HG03135 (cell line): ENCODE data around the gene GPR137C.

Experiments
- ATAC-seq: cut with Tn5 transposase; IDR thresholded peaks from one replicate; pipeline ENCODE4 v1.9.1; 2021; ENCODE audit warnings: mild to moderate bottlenecking, moderate library complexity; ENCODE audit not compliant: unreplicated experiment

GPR137C gene, protein sequence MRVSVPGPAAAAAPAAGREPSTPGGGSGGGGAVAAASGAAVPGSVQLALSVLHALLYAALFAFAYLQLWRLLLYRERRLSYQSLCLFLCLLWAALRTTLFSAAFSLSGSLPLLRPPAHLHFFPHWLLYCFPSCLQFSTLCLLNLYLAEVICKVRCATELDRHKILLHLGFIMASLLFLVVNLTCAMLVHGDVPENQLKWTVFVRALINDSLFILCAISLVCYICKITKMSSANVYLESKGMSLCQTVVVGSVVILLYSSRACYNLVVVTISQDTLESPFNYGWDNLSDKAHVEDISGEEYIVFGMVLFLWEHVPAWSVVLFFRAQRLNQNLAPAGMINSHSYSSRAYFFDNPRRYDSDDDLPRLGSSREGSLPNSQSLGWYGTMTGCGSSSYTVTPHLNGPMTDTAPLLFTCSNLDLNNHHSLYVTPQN

DNA sequence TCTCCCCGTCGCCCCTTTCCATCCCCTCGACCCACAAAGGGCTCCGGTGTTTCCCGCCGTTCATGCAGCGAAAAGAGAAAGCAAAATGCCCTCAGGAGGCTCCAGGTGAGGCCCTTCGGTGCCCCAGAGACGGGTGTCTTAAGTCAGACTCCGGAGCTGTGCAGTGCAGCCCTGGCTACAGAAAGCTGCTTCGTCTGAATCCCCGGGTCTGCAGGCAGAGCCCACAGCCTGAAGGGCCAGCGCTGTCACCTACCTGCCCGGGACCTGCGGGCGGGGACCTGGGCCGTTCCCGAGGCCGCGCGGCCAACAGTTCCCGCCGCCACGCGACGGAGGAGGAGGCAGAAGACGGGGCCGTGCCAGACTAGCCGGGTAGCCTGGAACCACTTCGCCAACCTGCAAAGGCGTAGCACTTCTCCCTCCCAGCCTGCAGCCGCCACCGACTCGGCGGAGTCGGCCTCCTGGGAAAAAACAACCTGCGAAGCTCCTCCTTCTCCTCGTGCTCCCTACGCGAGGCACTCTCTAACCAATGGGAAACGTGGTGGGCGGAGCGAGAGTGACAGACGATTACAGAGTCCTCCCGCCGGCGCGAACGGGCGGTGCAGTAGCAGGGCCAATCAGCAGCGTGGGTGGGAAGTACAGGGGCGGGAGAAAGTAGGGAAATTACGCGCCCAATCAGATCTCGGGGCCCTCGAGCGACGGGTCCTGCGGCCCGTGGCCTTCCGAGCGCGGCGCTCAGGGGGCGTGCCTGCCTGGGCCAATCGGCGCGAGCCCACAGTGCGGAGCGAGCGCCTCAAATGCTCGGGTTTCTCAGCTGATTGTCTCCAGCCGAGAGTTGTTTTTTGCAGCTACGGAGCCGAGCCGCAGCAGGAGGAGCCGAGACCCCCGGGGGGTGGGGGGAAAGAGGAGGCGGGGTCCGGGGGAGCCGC is at the start of gene GPR137C, which contains the start of gene TXNDC16:
TSS of gene GPR137C (plus strand) at position 774 of the 926 bp plus-strand sequence. CDS start 312 bp downstream, outside the sequence.
TSS of gene TXNDC16 (minus strand) at position 443 of the 926 bp plus-strand sequence. CDS start 8,948 bp downstream, outside the sequence.
- peak; percentile 95 for ATAC-seq

DNA sequence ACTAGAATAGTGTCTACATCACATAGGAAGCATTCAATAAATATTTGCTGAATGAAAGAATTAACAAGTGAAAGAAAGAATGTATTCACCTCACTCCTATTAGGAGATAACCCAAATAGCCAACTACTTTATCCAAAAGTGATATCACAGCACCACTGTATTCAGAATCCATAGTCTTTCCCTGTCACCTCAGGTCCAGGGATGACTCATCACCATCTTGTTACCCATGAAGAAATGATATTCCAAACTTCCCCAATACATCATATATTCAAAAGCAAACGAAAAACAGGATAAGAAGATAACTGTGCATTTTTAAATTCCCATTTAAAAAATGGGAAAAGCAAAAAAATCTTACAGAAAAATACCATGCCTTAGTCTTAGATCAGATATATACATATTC is 39.4 kb upstream of the GPR137C start:
- no peak for ATAC-seq

DNA sequence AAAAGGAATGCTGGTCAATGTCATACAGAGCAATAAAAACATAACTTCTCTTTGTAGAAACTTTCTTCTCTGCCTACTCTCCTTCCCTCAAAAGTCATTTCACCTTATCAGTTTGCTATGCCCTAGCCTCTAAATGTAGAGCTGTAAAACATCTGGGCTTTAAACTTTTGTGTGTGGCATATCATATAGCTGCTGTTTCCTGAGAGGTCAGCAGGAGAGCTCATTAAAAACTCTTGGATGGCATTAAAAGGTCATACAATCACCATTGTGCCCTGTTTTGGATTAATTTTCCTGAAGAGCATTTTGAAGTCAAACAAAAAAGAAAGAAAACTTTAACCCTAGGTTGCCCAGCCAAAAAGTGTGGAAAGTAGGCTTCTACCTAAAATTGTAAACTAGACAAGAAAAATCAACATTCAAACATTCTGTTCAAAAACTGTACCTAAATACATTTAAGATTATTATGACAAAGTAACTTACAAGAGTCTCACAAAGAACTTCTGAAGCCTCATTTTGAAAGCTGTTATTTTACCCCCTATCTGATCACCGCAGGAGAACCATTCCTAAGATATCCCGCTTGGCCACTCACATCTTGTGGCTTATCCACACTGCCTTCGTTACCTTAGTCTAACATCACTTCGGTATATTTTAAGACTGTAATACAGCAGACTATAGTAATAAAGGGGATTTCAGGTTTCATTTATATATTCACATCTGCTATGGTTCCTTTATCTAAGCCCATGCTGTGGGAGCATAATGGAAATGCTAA is 38.4 kb upstream of the GPR137C start:
- no peak for ATAC-seq

DNA sequence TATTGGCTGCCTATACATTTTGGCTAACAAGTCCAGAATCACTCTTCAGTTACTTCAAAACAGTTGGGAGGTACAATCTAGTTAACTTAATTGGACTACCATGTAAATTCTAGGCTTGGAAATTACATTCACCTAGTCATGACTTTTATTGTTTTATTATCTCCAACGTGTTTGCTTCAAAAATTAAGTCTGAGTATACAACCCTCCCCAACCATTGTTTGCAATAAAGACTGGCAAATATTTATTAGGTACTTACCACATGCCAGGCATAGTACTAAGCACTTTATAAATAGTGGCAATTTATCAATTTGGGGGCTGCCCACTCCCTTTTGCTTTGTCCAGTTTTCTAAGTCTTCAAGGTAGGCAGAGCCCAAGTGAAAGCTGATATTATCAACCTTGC is 30.6 kb upstream of the GPR137C start:
- ATAC-seq: no peak

DNA sequence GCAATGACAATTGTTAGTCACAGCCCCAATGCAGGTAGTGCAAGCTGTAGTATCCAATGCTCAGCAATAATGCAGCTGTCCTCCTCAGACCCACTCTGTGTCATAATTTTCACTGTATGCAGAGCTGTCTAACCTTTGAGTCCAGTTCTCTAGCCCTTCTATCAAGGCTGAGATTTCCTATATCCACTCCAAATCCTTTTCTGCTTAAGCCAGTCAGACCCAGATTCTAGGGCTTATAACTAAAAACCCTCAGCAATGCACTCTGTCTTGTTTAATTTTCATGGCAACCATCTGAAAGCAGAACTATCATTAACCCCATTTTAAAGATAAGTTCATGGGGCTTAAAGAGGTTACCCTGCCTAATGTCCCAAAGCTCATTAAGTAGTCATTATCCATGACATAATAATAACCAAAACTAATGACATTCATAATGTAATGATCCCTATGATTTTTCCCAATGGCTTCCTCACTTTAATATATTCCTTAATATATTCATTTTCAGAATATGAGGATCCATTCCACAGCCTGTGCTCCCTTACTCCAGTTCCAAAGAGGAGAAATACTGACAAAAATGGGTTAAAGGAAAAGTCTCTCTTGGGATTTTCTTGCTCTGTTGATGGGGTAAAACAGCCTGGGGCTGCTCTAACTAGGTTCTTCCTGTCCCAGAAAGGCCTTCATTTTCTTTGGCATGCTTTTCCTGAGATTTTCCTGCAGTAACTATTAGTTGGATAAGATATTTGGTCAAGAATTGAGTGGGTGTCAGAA is 29.9 kb upstream of the GPR137C start:
- ATAC-seq: no peak

DNA sequence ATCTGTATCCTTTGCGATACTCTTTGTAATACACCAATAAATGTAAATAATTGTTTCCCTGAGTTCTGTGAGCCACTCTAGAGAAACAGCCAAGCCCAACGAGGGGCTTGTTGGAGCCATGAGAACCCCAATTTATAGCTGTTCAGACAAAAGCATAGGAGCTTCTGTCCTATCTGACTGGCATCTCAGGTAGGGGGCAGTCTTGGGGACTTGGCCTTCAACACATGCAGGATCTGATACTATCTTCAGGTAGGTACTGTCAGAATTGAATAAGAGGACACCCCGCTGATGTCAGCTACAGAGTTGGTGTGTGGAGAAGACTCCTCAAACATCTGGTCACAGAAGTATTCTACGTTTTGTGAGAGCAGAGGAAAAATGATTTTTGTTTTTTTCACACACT is 25.6 kb upstream of the GPR137C start:
- no peak for ATAC-seq

DNA sequence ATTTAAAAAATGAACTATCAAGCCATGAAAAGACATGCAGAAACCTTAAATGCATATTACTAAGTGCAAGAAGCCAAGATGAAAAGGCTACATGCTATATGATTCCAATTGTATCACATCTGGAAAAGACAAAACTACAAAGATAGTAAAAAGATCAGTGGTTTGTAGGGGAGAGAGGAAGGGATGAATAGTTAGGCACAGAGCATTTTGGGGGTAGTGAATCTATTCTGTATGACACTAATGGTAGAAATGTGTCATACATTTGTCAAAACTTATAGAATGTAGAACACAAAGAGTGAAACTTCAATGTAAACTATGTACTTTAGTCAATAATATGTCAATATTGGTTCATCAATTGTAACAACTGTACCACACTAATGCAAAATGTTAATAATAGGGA is 21.2 kb upstream of the GPR137C start:
- no peak for ATAC-seq

DNA sequence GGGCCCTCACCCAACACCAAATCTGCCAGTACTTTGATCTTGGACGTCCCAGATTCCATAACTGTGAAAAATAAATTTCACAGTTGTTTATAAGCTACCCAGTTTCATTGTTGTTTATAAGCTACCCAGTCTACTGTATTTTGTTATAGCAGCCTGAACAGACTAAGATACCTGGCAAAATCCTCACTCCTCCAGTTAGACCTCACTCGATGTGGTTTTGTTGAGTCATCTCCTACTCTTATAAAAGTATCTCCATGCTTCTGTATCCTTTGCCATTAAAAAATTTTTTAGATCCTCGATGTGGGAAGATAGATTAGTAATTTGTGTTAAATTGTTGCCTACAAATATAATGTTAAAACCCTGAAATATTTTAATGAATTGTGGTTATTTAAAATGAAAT is 16.4 kb upstream of the GPR137C start:
- ATAC-seq: no peak

DNA sequence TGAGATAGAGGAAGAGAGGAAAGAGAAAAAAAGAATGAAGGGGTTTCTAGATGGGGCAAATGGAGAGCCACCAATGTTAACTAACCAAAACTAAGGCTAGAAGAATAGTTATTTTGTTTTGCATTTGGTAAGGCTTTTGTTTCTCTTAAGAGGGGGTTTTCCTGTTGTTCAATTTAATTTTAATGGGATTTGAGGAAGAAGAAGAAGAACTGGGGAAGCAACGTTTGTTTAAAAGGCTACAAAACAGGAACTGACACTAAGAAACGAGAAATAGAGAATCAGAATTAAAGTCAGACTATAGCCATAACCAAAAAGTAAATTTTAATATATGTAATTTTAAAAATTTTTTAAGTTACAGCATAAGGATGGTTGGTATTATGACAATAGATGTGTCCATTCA is 14.0 kb upstream of the GPR137C start:
- no peak for ATAC-seq

DNA sequence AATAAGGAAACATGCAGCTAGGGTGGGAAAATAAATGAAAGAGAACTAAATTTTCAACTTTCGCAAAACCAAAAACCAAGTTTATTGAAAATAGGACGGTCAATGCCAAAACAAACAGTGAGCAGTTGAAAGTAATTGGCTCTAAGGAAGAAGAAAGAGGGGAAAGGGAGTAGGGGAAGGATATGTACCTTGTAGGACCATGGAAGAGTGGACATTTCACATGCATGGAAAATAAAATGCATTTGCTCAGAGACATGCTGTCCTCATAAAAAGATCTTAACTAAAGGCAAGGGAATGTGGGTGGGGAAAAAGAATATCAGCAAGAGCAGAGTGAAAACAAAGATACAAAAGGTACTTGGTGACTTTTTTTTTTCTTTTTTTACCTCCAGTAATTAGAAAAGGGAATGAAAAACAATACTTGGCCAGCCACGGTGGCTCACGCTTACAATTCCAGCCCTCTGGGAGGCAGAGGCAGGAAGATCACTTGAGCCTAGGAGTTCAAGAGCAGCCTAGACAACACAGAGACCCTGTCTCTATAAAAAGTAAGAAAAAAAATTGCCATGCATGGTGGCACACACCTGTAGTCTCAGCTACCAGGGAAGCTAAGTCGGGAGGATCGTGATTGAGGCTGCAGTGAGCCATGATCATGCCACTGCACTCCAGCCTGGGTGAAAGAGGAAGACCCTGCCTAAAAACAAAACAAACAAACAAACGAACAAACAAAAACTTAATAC is 6.9 kb upstream of the GPR137C start:
- ATAC-seq: no peak

DNA sequence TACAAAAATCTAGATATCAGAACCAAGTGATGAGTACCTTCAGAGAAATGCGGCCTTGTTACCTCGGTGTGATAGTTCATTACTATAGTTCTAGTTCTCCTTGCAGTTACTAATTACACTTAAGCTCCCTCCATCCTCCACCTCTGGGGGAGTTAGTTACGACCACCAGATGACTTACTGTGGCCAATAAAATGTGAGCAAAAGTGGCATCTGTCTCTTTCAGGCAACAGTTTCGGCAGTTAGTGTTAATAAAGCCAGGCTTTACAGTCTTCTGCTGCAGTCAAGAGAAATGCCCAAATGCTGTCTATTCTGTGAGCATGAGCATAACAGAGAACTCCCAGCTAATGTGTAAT is 6.3 kb upstream of the GPR137C start:
- ATAC-seq: no peak

DNA sequence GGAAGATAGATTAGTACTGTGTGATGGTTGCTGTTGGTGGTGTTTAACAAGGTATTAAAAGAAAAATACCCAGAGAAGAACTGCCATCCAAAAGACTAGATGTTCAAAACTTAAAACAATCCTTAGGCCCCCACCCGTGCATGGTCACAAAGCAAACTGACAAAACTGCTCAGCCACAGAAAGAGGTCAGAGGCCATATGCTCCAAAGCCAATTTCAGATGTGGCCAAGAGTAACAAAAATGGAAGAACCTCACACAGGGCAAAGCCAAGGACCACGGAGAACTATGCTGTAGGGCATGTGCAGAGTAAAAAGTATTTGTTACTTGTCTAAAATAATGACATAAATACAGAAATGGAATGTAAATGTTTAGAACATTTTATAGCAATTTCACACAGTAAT is 5.6 kb upstream of the GPR137C start:
- ATAC-seq: no peak

DNA sequence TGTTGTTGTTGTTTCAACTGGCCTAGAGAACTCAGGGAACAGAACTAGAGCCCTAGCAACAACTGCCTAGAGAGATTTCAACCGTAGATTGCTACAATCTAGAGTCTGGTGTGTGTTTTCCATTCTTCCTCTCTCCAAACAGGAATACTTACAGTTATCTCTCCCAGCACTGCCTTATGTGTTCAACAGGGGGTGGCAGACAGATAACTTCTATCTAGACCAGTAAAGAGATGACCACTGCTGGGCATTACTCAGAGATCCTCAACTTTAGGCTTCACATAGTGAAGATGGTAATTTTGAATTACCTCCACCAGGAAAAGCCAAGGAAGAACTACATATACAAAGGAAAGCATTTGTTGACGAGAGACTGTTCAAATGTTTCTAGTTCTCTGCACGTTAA is 5.1 kb upstream of the GPR137C start:
- ATAC-seq: no peak

DNA sequence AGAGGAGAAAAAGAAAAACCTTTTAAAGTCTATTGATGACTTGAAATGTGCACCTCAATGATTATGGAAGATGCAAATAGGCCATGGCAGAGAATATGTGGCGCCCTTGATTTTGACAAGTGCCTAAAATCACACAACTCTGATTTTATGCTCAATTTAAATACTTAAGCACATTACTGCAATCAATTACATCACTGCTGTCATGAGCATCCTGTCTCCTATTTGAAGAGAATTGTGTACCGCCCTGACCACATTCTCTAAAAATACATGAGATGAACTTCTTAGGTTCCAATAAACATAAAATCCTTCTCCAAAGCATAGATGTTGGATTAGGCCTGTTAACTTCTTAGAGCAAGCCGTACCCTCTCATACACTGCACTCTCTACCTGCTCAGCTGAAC is 2.0 kb upstream of the GPR137C start:
- ATAC-seq: no peak

DNA sequence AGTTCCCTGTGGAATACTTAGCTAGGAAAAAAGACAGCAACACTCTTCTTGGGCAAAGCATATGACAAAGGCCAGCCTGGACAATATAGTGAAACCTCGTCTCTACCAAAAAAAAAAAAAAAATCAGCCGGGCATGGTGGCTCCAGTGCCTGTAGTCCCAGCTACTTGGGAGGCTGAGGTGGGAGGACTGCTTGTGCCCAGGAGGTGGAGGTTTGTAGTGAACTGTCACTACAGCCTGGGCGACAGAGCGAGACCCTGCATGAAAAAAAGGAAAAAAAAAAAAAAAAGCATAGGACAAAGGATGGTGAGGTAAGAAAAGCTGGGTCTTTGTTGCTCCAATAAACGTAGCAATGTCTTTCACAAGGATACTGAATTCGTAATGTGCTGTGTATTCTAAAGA is 1.4 kb upstream of the GPR137C start:
- ATAC-seq: no peak

DNA sequence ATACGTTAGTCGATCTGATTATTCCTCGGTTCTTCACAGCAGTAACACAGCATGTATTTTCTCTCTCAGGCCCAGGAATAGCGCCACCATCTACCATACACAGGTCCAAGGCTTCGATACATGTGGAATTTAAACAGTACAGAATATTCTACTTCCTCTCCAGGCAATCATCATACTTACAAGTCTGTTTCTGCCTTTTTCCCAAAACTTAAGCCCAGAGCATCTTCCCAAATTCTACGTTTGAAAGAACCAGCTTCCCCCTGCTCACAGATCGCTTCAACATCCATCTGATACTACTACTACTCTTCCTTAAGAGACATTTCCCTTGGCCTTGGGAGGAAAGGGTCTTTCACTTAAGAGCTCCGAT is 957 bp upstream of the GPR137C start:
- no peak for ATAC-seq

DNA sequence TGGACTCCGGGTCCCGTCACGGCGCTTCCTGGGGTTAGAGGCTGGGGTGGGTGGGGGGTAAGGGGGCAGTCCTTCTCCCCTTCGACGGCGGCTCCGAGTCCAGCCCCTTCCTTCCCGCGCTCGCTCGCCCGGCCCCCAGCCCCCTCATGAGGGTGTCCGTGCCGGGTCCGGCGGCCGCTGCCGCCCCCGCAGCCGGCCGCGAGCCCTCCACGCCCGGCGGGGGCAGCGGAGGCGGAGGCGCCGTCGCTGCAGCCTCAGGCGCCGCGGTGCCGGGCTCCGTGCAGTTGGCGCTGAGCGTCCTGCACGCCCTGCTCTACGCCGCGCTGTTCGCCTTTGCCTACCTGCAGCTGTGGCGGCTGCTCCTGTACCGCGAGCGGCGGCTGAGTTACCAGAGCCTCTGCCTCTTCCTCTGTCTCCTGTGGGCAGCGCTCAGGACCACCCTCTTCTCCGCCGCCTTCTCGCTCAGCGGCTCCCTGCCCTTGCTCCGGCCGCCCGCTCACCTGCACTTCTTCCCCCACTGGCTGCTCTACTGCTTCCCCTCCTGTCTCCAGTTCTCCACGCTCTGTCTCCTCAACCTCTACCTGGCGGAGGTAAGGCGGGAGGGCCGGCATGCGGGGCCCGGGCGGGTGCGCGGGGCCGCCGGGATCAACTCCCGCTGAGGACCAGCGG is 500 bp downstream of the GPR137C start:
- ATAC-seq: peak; percentile 22

DNA sequence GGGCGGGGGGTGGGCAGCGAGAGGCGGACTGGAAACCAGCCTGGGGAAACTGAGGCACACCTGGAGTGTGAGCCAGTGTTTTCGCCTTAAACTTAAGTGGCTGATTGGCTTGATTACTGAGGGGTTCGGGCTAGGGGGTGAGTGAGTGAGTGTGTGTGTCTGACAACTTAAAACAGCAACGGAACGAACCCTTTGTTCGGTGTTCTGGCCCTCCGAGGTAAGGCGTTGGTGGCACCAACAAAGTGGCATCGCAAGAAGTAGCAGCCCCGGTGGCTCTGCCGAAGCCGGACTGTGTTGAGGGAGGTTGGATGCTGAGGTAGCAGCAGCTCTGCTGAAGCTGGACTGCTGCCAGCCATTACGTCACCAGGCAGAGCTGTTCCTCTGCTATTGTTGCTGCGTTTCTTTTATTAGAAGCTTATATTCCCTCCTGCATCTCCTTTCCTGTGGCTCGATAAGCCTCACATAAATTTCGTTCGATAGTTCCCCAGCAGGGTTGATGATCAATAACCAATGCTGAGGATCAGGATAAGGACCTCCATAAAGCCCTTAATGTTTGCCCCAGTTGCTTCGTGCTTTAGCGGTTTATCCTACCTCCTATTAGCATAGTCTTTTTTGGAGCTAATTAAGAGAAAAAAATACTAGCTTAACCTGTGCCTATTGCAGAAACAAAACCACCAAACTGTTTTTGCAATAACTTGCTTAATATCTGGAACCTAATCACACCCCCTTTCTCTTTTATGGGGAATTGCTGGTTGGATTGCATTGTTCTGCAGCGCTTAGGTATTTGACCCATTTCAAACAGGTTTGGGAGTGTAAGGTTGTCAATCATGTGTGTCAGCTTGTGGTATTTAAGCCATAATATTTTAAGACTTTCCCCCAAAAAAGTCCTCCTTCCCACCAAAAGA is 1.3 kb downstream of the GPR137C start:
- no peak for ATAC-seq
